HG03097 (cell line): ENCODE data around the gene FSTL1.

Experiments used
- ATAC-seq: cut with Tn5 transposase; IDR thresholded peaks from one replicate; pipeline ENCODE4 v1.9.1; 2021; ENCODE audit not compliant: unreplicated experiment, low FRiP score

FSTL1 gene

GRCh38 chr3:120469440-120469839 is 18.6 kb upstream of the FSTL1 start:
- ATAC-seq, result no peak

- ATAC-seq, result no peak
Measured at GRCh38 chr3:120468635-120469295, 18.0 kb upstream of the FSTL1 start.

GRCh38 chr3:120462409-120462959 is 11.7 kb upstream of the FSTL1 start:
- ATAC-seq, result no peak

- no peak for ATAC-seq
Measured at GRCh38 chr3:120461416-120461815, 10.6 kb upstream of the FSTL1 start.

GRCh38 chr3:120460862-120461261 is 10.1 kb upstream of the FSTL1 start:
- ATAC-seq, result no peak

DNA sequence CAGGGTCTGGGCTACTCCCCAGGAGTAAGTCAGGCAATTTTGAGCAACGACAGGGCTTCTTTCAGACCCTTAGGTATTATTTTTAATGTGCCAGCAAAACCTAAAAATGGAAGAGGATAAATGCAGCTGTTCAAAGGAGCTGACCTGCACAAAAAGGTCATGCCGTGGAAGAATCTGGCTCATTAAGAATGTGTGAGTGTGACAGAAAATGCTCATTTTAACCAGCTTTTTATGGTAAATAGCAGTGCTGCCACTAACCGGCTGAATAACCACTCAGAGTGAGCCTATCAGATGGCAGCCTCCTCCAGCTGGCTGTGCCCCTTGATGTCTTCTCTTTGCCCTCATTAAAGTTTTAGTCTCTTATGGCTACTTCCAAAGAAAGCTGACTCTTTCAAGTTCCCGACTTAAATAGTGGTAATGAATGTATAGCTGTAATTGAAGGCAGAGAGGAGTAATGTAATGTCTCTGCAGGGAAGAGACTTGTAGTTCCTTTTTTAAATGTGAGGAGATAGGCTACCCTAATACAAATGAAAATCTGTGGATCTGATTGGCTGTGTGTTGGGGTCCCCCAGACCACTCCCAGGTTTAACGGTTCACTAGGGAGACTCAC is 9.5 kb upstream of the FSTL1 start:
- no peak for ATAC-seq

GRCh38 chr3:120459196-120459595 is 8.4 kb upstream of the FSTL1 start:
- no peak for ATAC-seq

GRCh38 chr3:120457827-120458226 is 7.0 kb upstream of the FSTL1 start:
- ATAC-seq, result no peak

DNA sequence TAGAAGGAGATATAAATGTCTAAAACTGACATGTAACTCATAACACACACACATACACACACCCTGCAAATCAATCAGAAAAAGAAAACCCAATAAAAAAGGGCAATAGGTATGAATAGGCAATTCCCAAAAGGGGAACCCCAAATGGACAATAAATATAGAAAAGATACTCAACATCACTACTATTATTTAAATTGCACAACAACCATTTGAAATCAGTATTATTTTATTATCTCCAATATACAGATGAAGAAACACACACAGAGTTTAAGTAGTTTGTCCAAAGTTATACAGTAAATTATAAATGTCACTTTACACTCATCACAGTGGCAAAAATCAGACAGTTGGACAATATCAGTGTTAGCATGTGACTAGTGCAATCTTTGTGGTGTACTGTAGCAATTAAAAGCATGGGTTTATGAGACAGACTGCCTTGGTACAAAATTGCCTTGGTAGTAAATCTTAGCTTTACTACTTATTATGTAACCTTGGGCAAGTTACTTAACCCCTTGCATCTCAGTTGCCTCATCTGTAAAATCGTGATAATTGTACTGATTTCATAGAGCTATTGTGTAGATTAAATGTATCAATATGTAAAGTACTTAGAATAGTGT is 3.4 kb upstream of the FSTL1 start:
- no peak for ATAC-seq

- ATAC-seq, result no peak
Measured at GRCh38 chr3:120452816-120453215, 2.0 kb upstream of the FSTL1 start.

GRCh38 chr3:120451806-120452205 is 1.0 kb upstream of the FSTL1 start:
- no peak for ATAC-seq

DNA sequence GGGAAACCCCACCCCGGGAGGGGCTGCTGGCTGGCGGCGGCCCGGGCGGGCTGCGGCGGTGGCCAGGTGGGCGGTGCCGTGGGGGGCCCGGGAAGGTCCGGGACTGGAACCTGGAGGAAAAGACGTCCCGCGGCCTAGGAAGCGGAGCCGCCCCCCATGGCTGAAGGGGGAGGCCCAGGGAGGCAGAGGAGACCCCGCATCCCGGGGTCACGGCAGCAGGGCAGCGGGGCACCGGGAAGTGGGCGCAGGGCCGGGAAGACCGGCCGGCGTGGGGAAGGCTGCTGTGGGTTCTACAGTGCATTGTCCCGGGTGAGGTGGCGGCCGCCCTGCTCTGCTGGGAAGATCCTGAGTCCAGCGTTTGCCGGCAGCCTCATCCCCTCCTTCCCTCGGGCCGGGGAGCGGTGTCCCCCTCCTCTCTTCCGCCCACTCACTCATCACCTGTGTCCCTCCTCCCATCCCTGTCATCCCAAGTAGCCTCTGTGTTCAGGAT is 525 bp upstream of the FSTL1 start:
- no peak for ATAC-seq

DNA sequence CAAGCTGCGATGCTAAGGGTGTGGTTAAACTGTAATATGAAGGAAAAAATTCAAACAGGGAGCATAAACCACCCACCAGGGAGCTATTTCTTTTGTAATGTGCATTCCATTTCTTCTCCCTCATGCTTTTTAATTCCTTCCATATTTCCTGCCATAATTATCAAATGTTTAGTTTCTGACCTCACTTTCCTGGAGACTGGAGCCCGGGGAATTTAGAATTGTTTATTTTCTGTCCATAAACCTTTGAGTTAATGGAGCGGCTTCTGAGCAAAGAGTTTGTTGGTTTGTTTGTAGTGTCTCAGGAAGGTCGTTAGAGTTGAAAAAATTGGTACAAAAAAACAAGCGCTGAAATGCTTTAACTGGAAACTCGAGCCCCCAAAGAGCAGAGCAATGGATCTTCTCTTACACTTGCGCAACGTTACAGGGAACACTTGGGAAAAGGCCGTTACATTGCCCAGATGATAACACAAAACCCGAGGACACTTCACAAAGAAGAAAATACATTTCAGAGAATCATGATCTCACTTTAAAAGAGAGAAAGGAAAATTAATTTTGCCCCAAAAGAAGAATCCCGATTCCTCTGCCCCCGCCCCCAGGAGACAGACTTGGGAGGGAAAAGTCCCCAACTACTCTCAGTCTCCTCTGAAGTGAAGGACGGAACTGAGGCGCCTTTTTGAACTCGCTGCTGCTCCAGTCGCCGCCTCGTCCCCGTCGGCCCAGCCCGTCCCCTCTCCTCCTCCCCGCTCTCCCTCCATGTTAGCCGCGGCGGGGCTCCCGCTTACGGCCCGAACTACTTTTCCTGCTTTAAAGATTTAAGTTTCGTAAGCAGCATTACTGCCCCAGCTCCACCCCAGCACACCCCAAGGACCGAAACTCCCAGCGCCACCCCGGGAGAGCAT is 842 bp downstream of the FSTL1 start:
- no peak for ATAC-seq

- no peak for ATAC-seq
Measured at GRCh38 chr3:120449251-120449650, 1.5 kb downstream of the FSTL1 start.

DNA sequence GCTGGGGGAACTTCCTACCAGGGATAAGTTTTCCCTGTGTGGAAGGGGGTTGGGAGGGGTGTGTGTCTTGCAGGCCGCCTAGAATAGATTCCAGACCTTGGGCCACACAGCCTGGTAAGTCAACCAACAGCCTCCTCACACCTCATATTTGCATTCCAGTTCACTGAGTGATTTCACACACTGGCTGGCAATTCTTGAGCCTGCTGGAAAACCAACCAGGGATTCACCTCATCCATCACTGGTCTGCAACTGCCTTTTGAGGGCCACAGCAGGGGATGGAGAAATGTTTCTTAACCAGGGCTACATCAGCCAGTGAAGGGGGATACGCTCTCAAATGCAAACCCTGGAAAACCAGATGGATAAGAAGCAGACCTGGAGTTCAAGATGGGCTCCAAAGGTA is 2.0 kb downstream of the FSTL1 start:
- ATAC-seq, result no peak

DNA sequence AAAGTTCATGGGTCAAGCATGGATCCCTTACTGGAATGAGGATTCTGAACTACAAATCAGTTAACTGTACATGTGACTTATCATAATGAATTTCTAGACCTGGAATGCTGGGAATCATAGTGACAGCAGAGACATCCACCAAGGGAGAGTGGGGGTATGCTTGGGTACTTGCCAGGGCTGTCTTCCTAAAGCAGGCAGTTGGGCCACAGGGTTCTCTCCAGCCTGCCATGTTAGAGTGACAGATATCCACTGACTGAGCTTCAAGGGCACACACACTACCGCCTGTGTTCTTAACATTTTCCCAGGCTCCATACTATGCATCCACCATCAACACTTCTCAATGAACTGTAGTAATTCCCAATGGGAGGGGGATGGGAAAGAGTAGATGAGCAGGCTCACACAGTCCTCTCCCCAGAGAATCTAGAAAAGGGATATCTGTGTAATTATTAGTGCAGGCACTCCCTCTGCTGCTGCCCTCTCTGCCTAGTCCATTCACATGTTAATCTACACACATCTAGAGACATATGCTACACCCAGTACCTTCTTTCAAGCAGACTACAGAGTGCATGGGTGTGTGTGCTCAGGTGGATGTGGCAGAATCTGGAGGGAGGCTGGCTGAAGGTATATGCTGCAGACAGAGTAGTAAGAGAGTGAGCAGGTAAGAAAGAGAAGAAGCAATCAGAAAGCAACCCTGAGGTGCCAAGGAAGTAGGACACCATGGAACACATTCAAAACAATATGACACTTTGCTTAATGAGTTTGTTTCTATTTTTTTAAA is 3.7 kb downstream of the FSTL1 start:
- ATAC-seq, result no peak

DNA sequence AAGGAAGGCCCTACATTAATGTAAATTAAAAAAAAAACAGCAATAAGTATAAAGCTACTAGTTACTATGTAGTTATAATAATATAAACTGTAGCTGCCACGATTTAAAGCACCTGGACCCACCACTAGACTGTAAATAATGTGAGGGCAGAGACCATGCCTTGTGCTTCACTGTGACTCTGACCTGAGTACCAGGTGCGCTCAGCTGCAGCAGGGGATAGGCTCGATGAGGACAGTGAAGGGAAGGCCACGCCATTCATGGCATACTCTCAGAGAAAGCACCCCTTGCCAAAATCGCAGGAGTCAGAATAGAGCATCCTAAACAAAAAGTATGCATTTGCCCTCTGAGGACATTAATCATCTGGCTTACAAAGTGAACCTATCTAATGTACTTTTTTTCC is 5.1 kb downstream of the FSTL1 start:
- ATAC-seq, result no peak

DNA sequence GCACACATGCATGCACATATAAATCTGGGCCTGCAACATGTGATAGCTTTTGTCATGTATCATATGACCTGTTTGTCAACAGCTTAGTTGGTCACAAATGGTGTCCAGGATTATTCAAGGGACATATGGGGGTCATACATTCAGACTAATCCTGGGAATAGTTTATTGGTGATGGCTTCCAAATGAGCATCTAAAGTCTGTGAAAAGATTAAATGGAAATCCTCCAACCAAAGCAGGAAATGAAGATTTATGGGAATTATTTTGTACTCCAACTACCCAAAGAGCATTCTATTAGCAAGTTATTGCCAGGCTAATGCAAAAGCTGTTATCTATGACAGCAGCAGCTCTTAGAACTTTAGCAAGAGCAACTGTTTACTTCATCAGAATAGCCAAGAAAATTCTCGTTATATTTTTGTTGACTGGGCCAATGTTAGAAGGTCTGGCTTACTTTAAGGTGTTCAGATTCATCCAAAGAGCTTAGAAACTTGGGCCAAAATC is 7.1 kb downstream of the FSTL1 start:
- no peak for ATAC-seq

DNA sequence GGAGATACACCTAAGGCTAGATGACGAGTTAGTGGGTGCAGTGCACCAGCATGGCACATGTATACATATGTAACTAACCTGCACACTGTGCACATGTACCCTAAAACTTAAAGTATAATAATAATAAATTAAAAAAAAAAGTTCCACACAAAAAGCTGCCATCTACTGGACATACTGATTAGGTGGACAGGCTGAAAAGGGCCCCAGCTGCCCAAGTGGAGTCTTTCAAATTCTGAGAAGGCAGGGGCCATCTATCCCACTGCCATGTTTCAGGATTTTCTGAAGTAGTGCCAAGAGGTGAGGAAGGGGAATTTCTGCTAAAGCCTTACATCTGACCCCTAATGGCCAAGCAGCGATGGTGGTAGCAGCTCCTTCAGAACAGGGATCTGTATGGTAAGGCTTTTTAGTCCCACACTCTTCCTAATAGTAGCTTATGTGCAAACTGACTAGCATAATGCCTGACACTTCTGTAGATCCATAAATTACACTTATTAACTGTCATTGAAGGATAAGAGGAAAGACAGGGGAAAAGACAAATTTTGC is 7.7 kb downstream of the FSTL1 start:
- ATAC-seq, result no peak

GRCh38 chr3:120441776-120442175 is 9.0 kb downstream of the FSTL1 start:
- no peak for ATAC-seq
